MCF 10A (cell line): ENCODE measurements around the gene KRTAP13-4. TPM values are rescaled to one million over a fixed set of nuclear protein-coding genes. Genes with fewer than 3 reads are reported as not detected.

ENCODE experiments used
- BruUV-seq: library from RNA; stranded (reverse); fragments of 400-500 nt; replicated peaks from 2 replicates; lab custom pipeline; 2021; lab: Mats Ljungman, UMichigan
- CTCF ChIA-PET: fragments of 300-600 bp; sonication (Branson Sonifier 250); formaldehyde crosslinking; extraction: SDS; loops from one replicate; lab custom pipeline; 2021; ENCODE audit warnings: antibody characterized with exemption, inconsistent platforms; lab: Yijun Ruan, JAX
- POLR2A ChIA-PET: fragments of 300-600, 350-650 bp; sonication (Branson Sonifier 250); formaldehyde crosslinking; extraction: SDS; loops from one replicate; lab custom pipeline; 2020; ENCODE audit warnings: antibody characterized with exemption, inconsistent platforms; lab: Yijun Ruan, JAX
- DNase-seq: peaks from one replicate; pipeline ENCODE4 v3.0.0-alpha.2; 2018; ENCODE audit not compliant: unreplicated experiment
- H3K27ac Mint-ChIP-seq: one replicate; pipeline ENCODE4 v1.8.0; 2022; ENCODE audit warnings: mild to moderate bottlenecking, low read depth, mixed read lengths; ENCODE audit not compliant: unreplicated experiment
- H3K27me3 Mint-ChIP-seq: one replicate; pipeline ENCODE4 v1.8.0; 2022; ENCODE audit warnings: mixed read lengths; ENCODE audit not compliant: insufficient read depth, unreplicated experiment
- H3K36me3 Mint-ChIP-seq: one replicate; pipeline ENCODE4 v1.8.0; 2022; ENCODE audit warnings: mild to moderate bottlenecking, moderate library complexity, mixed read lengths; ENCODE audit not compliant: insufficient read depth, unreplicated experiment
- H3K4me1 Mint-ChIP-seq: one replicate; pipeline ENCODE4 v1.8.0; 2022; ENCODE audit warnings: mixed read lengths; ENCODE audit not compliant: insufficient read depth, unreplicated experiment
- H3K4me3 Mint-ChIP-seq: one replicate; pipeline ENCODE4 v1.8.0; 2022; ENCODE audit warnings: mild to moderate bottlenecking, moderate library complexity, mixed read lengths; ENCODE audit not compliant: unreplicated experiment
- H3K9me3 Mint-ChIP-seq: one replicate; pipeline ENCODE4 v1.8.0; 2022; ENCODE audit warnings: mixed read lengths; ENCODE audit not compliant: unreplicated experiment
- CTCF ChIP-seq: fragments of 200-600 bp; IDR thresholded peaks from one replicate; pipeline ENCODE4 v1.8.0; 2022; ENCODE audit warnings: antibody characterized with exemption, mild to moderate bottlenecking; ENCODE audit not compliant: unreplicated experiment
- intact Hi-C: fragments of 100-400 bp; cut with micrococcal nuclease; formaldehyde crosslinking; loops from 2 replicates; pipeline ENCODE4 v1.14.1; 2022
- total RNA-seq: library from RNA; stranded (reverse); gene quantifications from 2 replicates; pipeline ENCODE4 v1.2.3, GENCODE V29; 2022

KRTAP13-4 gene
- total RNA-seq, 1 experiment from 2014 or later = not detected

- peaks cover 7% of the 10 kb centered on the region for H3K4me1 Mint-ChIP-seq
Observed at GRCh38 chr21:30408782-30409494, 21.1 kb upstream of the KRTAP13-4 start.

GRCh38 chr21:30415993-30416392 lies 14.0 kb upstream of the KRTAP13-4 start:
- Mint-ChIP-seq H3K27me3 (peaks cover 66% of the 10 kb centered on the region), H3K36me3 (no peaks in the 10 kb centered on the region), H3K4me1 (no peaks in the 10 kb centered on the region), H3K4me3 (no peak overlapping the region), H3K27ac (no peak overlapping the region), H3K9me3 (no peaks in the 10 kb centered on the region)
- no TSS peak for BruUV-seq
- ChIA-PET CTCF (interaction anchor here (0.5 kb wide), 1 partner anchor 67 kb away, joined by 4 read pairs; no protein-coding TSS in a partner anchor), POLR2A (no interaction called here)
- DNase-seq = no peak
- TF ChIP-seq CTCF = no peak
- intact Hi-C loops = no loop called here

More at GRCh38 chr21:30408782-30409494, 21.1 kb upstream of the KRTAP13-4 start:
- peak; percentile 30 for TF ChIP-seq CTCF
- H3K36me3 Mint-ChIP-seq = no peaks in the 10 kb centered on the region
- peaks cover 94% of the 10 kb centered on the region for H3K27me3 Mint-ChIP-seq
- no TSS peak for BruUV-seq
- DNase-seq = peak; percentile 91
- H3K27ac Mint-ChIP-seq = no peak overlapping the region
- CTCF ChIA-PET = interaction anchor here (0.6 to 1.6 kb wide), 7 partner anchors 10 to 716 kb away, joined by 3 to 9 read pairs (median 3); no protein-coding TSS in a partner anchor
- H3K9me3 Mint-ChIP-seq = no peaks in the 10 kb centered on the region
- peak overlapping the region; percentile 16 for H3K4me3 Mint-ChIP-seq
- intact Hi-C loops = loop anchor here (1.0 to 10.0 kb wide), 3 partner anchors 68 to 364 kb away; no protein-coding TSS in a partner anchor
- POLR2A ChIA-PET = no interaction called here

- Mint-ChIP-seq H3K27me3 (peaks cover 84% of the 10 kb centered on the region), H3K27ac (no peak within 1 kb of the TSS), H3K4me1 (peaks cover 6% of the 10 kb centered on the region), H3K9me3 (no peaks in the 10 kb centered on the region), H3K4me3 (no peak within 1 kb of the TSS), H3K36me3 (no peaks in the 10 kb centered on the region)
- intact Hi-C loops = no loop called here
- ChIA-PET POLR2A (no interaction called here), CTCF (no interaction called here)
- DNase-seq = no peak
- no TSS peak for BruUV-seq
- no peak for TF ChIP-seq CTCF
Observed at GRCh38 chr21:30425826-30426225, 4.2 kb upstream of the KRTAP13-4 start, which contains the start of gene KRTAP13-3. KRTAP13-3 (minus strand) TSS chr21:30425926; CDS start chr21:30425912, 14 bp downstream.

- H3K27me3 Mint-ChIP-seq = peaks cover 91% of the 10 kb centered on the region
- H3K36me3 Mint-ChIP-seq = no peaks in the 10 kb centered on the region
- DNase-seq = no peak
- no peak for TF ChIP-seq CTCF
- no peaks in the 10 kb centered on the region for H3K9me3 Mint-ChIP-seq
- H3K27ac Mint-ChIP-seq = no peak overlapping the region
- no peak overlapping the region for H3K4me3 Mint-ChIP-seq
- ChIA-PET POLR2A (no interaction called here), CTCF (no interaction called here)
- peaks cover 6% of the 10 kb centered on the region for H3K4me1 Mint-ChIP-seq
- no TSS peak for BruUV-seq
- intact Hi-C loops = no loop called here
Observed at GRCh38 chr21:30426731-30427130, 3.3 kb upstream of the KRTAP13-4 start.
